Coronary artery (tissue), 2 donors: ENCODE measurements around the gene CUZD1.

Source experiments
- DNase-seq: peaks from one replicate; pipeline ENCODE4 v3.0.0-alpha.2; 2017; ENCODE audit warnings: low spot score
- H3K27ac ChIP-seq, 2 donors: fragments of 200-600 bp; sonication (generic); one replicate each; pipeline ENCODE4 v1.5.1; 2016 to 2019
- H3K4me3 ChIP-seq: fragments of 200-600 bp; sonication (generic); 2 replicates; pipeline ENCODE4 v1.5.1; 2016; ENCODE audit warnings: mild to moderate bottlenecking, moderate library complexity
- CTCF ChIP-seq: fragments of 200-600 bp; sonication (generic); IDR thresholded peaks from one replicate; pipeline ENCODE4 v1.5.1; 2019; ENCODE audit warnings: antibody characterized with exemption

The CUZD1 gene

GRCh38 chr10:122829454-122829853 is 16.2 kb downstream of the CUZD1 start:
- TF ChIP-seq CTCF, result no peak
- DNase-seq, result no peak

GRCh38 chr10:122828716-122829255 is 16.9 kb downstream of the CUZD1 start:
- TF ChIP-seq CTCF, result no peak
- no peak overlapping the region for H3K4me3 ChIP-seq
- no peak overlapping the region for H3K27ac ChIP-seq
- no peak for DNase-seq

More at GRCh38 chr10:122829454-122829853, 16.2 kb downstream of the CUZD1 start:
- H3K27ac ChIP-seq, result no peak overlapping the region
- H3K4me3 ChIP-seq, result no peak overlapping the region

GRCh38 chr10:122827302-122827701 is 18.4 kb downstream of the CUZD1 start:
- Histone ChIP-seq H3K4me3 (no peak overlapping the region), H3K27ac (no peak overlapping the region)
- TF ChIP-seq CTCF, result no peak
- DNase-seq, result no peak

- DNase-seq, result no peak
- no peak for TF ChIP-seq CTCF
- no peak overlapping the region for H3K27ac ChIP-seq
- H3K4me3 ChIP-seq, result no peak overlapping the region
Measured at GRCh38 chr10:122822973-122823690, 22.5 kb downstream of the CUZD1 start.

- no peak for TF ChIP-seq CTCF
Measured at GRCh38 chr10:122821808-122822207, 23.8 kb downstream of the CUZD1 start.

GRCh38 chr10:122815458-122815857 is 30.2 kb downstream of the CUZD1 start:
- TF ChIP-seq CTCF, result no peak
- H3K27ac ChIP-seq, result no peak overlapping the region
- no peak overlapping the region for H3K4me3 ChIP-seq
- no peak for DNase-seq

More at GRCh38 chr10:122821808-122822207, 23.8 kb downstream of the CUZD1 start:
- H3K4me3 ChIP-seq, result no peak overlapping the region
- H3K27ac ChIP-seq, result no peak overlapping the region
- no peak for DNase-seq

- DNase-seq, result no peak
- no peak for TF ChIP-seq CTCF
- H3K27ac ChIP-seq, result no peak overlapping the region
- no peak overlapping the region for H3K4me3 ChIP-seq
Measured at GRCh38 chr10:122814493-122814892, 31.2 kb downstream of the CUZD1 start.
